Endothelial cell of umbilical vein (primary cell): ENCODE measurements around the gene PKN1. TPM values are rescaled to one million over a fixed set of nuclear protein-coding genes. Genes with fewer than 3 reads are reported as not detected.

ENCODE experiments used
- BruUV-seq: library from RNA; stranded (reverse); fragments of 400-500 nt; replicated peaks from 2 replicates; lab custom pipeline; 2021; lab: Mats Ljungman, UMichigan
- CTCF ChIA-PET: fragments of 300-600, 350-600 bp; sonication (Branson Sonifier 250); formaldehyde crosslinking; loops from one replicate; lab custom pipeline; 2021; ENCODE audit warnings: antibody characterized with exemption, inconsistent platforms; lab: Charles Lee
- POLR2A ChIA-PET: fragments of 300-600, 350-600 bp; sonication (Branson Sonifier 250); formaldehyde crosslinking; loops from one replicate; lab custom pipeline; 2021; ENCODE audit warnings: antibody characterized with exemption, inconsistent platforms; lab: Charles Lee
- DNase-seq: peaks from one replicate; pipeline ENCODE4 v3.0.0-alpha.2; 2011; ENCODE audit warnings: low read depth, low spot score
- FAIRE-seq: peaks from 2 replicates; lab custom pipeline; 2011; peaks lifted over from hg19 to GRCh38; lab: Jason Lieb, UNC
- H2AFZ ChIP-seq: 2 replicates; pipeline ENCODE4 v1.6.0; 2012; ENCODE audit warnings: low read depth, low read length, control low read depth, inconsistent platforms
- H3K27ac ChIP-seq: 2 replicates; pipeline ENCODE4 v1.5.1; 2011; ENCODE audit warnings: low read depth, mild to moderate bottlenecking, control low read depth, low read length, moderate library complexity; ENCODE audit not compliant: insufficient read depth
- H3K27me3 ChIP-seq, 2 experiments: 2 replicates each; pipeline versions ENCODE4 v1.6.0 to v1.6.1; 2011; ENCODE audit warnings: low read length in 2 of 2, mixed read lengths in 1 of 2; ENCODE audit not compliant: control insufficient read depth in 2 of 2, insufficient read depth in 2 of 2
- H3K36me3 ChIP-seq, 2 experiments: 2 replicates in 1 of 2; 3 replicates in 1 of 2; pipeline ENCODE4 v1.5.1; 2011; ENCODE audit warnings: low read length in 2 of 2, mild to moderate bottlenecking in 1 of 2, moderate library complexity in 1 of 2; ENCODE audit not compliant: control insufficient read depth in 2 of 2, insufficient read depth in 2 of 2; ENCODE audit errors: extremely low read depth in 1 of 2
- H3K4me1 ChIP-seq: 3 replicates; pipeline ENCODE4 v1.5.1; 2011; ENCODE audit warnings: mild to moderate bottlenecking, low read length; ENCODE audit not compliant: control insufficient read depth, insufficient read depth; ENCODE audit errors: extremely low read depth
- H3K4me2 ChIP-seq: 2 replicates; pipeline ENCODE4 v1.6.1; 2011; ENCODE audit warnings: low read length, control low read depth, mixed read lengths; ENCODE audit not compliant: insufficient read depth
- H3K4me3 ChIP-seq, 3 experiments: fragments of 200-600 bp in 1 of 3; sonication (generic), shearing (Covaris generic) in 1 of 3; replicated peaks in 1 of 3; 2 replicates each; pipeline ENCODE4 v1.5.1; 2011 to 2016; ENCODE audit warnings: control low read depth in 3 of 3, low read length in 3 of 3, mild to moderate bottlenecking in 2 of 3, inconsistent platforms in 1 of 3, low read depth in 1 of 3, moderate library complexity in 1 of 3; ENCODE audit not compliant: insufficient read depth in 1 of 3
- H3K79me2 ChIP-seq: 2 replicates; pipeline ENCODE4 v1.6.0; 2012; ENCODE audit warnings: low read length, inconsistent platforms; ENCODE audit not compliant: control insufficient read depth, insufficient read depth
- H3K9ac ChIP-seq: replicated peaks from 2 replicates; pipeline ENCODE3; 2011; ENCODE audit warnings: low read length, control low read depth; ENCODE audit not compliant: insufficient read depth; ENCODE audit errors: extremely low read depth
- H3K9me1 ChIP-seq: replicated peaks from 3 replicates; pipeline ENCODE4 v1.6.0; 2011; ENCODE audit warnings: mild to moderate bottlenecking, low read length; ENCODE audit not compliant: control insufficient read depth, insufficient read depth; ENCODE audit errors: extremely low read depth
- H3K9me3 ChIP-seq: replicated peaks from 2 replicates; pipeline ENCODE4 v1.5.1; 2012; ENCODE audit warnings: low read length, inconsistent platforms; ENCODE audit not compliant: control insufficient read depth, insufficient read depth
- H4K20me1 ChIP-seq: replicated peaks from 2 replicates; pipeline ENCODE3; 2011; ENCODE audit warnings: mild to moderate bottlenecking, low read length; ENCODE audit not compliant: control insufficient read depth, insufficient read depth; ENCODE audit errors: extremely low read depth
- EZH2 ChIP-seq: IDR thresholded peaks from 2 replicates; pipeline ENCODE4 v1.6.1; 2012; ENCODE audit warnings: borderline replicate concordance, low read depth, mild to moderate bottlenecking, moderate library complexity, low read length, inconsistent platforms; ENCODE audit not compliant: severe bottlenecking
- FOS ChIP-seq: IDR thresholded peaks from 2 replicates; pipeline ENCODE4 v1.6.1; 2011; ENCODE audit warnings: mild to moderate bottlenecking, low read length, moderate library complexity, borderline replicate concordance; ENCODE audit not compliant: insufficient read depth
- GATA2 ChIP-seq: IDR thresholded peaks from 2 replicates; pipeline ENCODE4 v1.7.0; 2011; ENCODE audit warnings: low read depth, mild to moderate bottlenecking, moderate library complexity, mixed read lengths, low read length; ENCODE audit not compliant: insufficient read length, insufficient read depth
- JUN ChIP-seq: IDR thresholded peaks from 2 replicates; pipeline ENCODE4 v1.6.1; 2011; ENCODE audit warnings: borderline replicate concordance, low read depth; ENCODE audit not compliant: insufficient read length, insufficient read depth
- POLR2A ChIP-seq: IDR thresholded peaks from 2 replicates; pipeline ENCODE4 v1.6.1; 2012; ENCODE audit warnings: low read depth, mild to moderate bottlenecking, control low read depth, low read length
- POLR2AphosphoS5 ChIP-seq: IDR thresholded peaks from 2 replicates; pipeline ENCODE4 v1.6.1; 2012; ENCODE audit warnings: low read depth, mild to moderate bottlenecking, control low read depth, low read length, moderate library complexity; ENCODE audit not compliant: insufficient read depth
- dilution Hi-C: fragments of 300-500 bp; cut with MboI; formaldehyde crosslinking; loops from one replicate; pipeline ENCODE4 v1.15.0; 2019; ENCODE audit warnings: low sequenced_read_pairs; ENCODE audit not compliant: extremely low pct_ligation_motif_present
- intact Hi-C: fragments of 100-400 bp; cut with micrococcal nuclease; formaldehyde crosslinking; loops from one replicate; pipeline ENCODE4 v1.10.0; 2022
- polyA plus RNA-seq, 4 experiments: library from polyadenylated mRNA; depleted of rRNA in 3 of 4; stranded (reverse) in 3 of 4; unstranded in 1 of 4; fragments of >200 nt; gene quantifications; 2 replicates each; pipeline versions ENCODE4 v1.2.1 to v1.2.3, GENCODE V29; 2011 to 2012; ENCODE audit warnings: missing spikeins in 1 of 4
- total RNA-seq: library from RNA; stranded (reverse); gene quantifications from 2 replicates; pipeline ENCODE4 v1.2.3, GENCODE V29; 2021
- TF ChIP-seq, protein P1 (sequence below): IDR thresholded peaks from 2 replicates; pipeline ENCODE4 v1.6.1; 2011; ENCODE audit not compliant: insufficient read depth, insufficient read length
- TF ChIP-seq, protein P2 (sequence below), 2 donors: IDR thresholded peaks; 1 replicate in 1 of 2; 2 replicates in 1 of 2; pipeline ENCODE4 v1.5.1; 2011; ENCODE audit warnings: low read length in 2 of 2, mild to moderate bottlenecking in 2 of 2, moderate library complexity in 2 of 2, control low read depth in 1 of 2, inconsistent platforms in 1 of 2, low read depth in 1 of 2; ENCODE audit not compliant: insufficient read depth in 1 of 2; ENCODE audit errors: extremely low read depth in 1 of 2

Gene PKN1
- total and polyA plus RNA-seq, 2 donors (not counting 3 experiments of a cell fraction or from before 2014, with no cell fraction given), result 148 to 302 TPM

DNA sequence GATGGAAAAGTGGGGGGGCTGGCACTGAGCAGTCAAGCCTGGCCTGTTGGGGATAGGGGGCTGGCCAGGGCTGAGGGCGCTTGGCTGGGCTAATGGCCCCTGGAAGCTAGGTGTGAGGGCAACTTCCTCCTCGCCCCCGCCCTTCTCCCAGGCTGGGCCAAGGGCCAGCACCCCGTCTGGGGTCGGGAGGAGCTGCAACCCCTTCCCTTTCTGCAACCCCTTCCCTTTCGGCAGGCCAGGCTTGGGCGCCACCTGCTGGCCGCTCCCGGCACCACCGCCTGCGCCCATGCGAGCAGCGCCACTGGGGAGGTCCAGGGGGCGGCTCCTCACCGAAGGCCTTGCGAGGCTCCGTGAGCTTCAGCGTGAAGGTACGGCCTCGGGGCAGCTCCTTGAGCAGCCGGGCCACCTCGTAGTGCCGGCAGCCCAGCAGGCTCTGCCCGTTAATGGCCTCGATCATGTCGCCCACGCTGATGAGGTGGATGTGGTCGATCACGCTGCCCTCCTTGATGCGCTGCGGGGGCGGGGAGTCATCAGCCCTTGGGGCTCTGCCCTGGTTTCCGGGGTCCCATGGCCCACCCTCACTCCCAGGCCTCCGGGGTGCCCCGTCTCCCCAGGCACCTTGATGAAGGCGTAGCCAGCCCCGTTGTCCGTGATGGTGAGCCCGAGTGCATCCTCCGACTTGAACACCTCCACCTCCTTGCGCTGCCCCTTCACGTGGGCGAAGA, 47.0 kb downstream of the PKN1 start:
- intact Hi-C loops, result loop anchor here (5.0 kb wide), 1 partner anchor 343 kb away; the partner anchor contains the start of gene ASF1B
- peak; percentile 86 for FAIRE-seq

DNA sequence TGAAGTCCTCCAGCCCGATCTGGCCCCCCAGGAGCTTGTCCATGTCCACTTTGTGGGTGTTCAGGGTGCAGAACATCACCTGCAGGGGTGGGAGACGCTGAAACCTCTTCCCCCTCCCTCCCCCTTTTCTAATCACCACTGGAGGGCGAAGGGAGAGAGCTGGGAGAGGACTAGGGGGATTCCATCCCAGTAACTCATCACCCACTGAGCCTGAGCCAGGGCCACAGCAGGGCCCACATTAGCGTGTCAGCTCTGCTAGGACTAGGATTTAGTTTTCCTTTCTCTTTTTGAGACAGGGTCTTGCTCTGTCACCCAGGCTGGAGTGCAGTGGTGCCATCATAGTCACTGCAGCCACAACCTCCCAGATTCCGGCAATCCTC, 47.6 kb downstream of the PKN1 start:
- H3K27ac ChIP-seq, result no peak overlapping the region
- no peak overlapping the region for H2AFZ ChIP-seq
- H3K4me3 ChIP-seq, result no peak overlapping the region
- H3K36me3 ChIP-seq, result peaks cover 3 to 19% of the 10 kb centered on the region in 2 experiments
- H4K20me1 ChIP-seq, result no peaks in the 10 kb centered on the region
- dilution Hi-C loops (no loop called here), intact Hi-C loops (no loop called here)
- DNase-seq (no peak), FAIRE-seq (no peak)
- ChIA-PET CTCF (interaction anchor here (1.8 to 4.1 kb wide), 4 partner anchors 8 to 37 kb away, joined by 5 to 12 read pairs (median 6); partner anchors contain the start of genes DNAJB1 and GIPC1), POLR2A (no interaction called here)
- H3K79me2 ChIP-seq, result no peaks in the 10 kb centered on the region
- TF ChIP-seq GATA2, result no peak
- TF ChIP-seq EZH2, result no peak
- no peak for TF ChIP-seq POLR2AphosphoS5
- no peak for TF ChIP-seq FOS
- TF ChIP-seq POLR2A, result no peak
- TF ChIP-seq, protein P1, sequence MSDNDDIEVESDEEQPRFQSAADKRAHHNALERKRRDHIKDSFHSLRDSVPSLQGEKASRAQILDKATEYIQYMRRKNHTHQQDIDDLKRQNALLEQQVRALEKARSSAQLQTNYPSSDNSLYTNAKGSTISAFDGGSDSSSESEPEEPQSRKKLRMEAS, result no peak
- TF ChIP-seq JUN, result no peak
- TF ChIP-seq, protein P2, sequence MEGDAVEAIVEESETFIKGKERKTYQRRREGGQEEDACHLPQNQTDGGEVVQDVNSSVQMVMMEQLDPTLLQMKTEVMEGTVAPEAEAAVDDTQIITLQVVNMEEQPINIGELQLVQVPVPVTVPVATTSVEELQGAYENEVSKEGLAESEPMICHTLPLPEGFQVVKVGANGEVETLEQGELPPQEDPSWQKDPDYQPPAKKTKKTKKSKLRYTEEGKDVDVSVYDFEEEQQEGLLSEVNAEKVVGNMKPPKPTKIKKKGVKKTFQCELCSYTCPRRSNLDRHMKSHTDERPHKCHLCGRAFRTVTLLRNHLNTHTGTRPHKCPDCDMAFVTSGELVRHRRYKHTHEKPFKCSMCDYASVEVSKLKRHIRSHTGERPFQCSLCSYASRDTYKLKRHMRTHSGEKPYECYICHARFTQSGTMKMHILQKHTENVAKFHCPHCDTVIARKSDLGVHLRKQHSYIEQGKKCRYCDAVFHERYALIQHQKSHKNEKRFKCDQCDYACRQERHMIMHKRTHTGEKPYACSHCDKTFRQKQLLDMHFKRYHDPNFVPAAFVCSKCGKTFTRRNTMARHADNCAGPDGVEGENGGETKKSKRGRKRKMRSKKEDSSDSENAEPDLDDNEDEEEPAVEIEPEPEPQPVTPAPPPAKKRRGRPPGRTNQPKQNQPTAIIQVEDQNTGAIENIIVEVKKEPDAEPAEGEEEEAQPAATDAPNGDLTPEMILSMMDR (IDR thresholded peaks at IDR 0.05; ENCODE audit: extremely low read depth in 1 of 2, insufficient read depth in 1 of 2, low read depth in 1 of 2, low read length in 2 of 2), result no peak
- H3K4me2 ChIP-seq, result no peak overlapping the region
- H3K9me3 ChIP-seq, result no peaks in the 10 kb centered on the region
- no TSS peak for BruUV-seq
- no peak overlapping the region for H3K9ac ChIP-seq
- H3K27me3 ChIP-seq, result no peaks in the 10 kb centered on the region
- H3K9me1 ChIP-seq, result no peaks in the 10 kb centered on the region
- peaks cover 4% of the 10 kb centered on the region for H3K4me1 ChIP-seq

More for the DNA sequence above, 47.0 kb downstream of the PKN1 start:
- TF ChIP-seq, protein P2 (IDR thresholded peaks at IDR 0.05; ENCODE audit: extremely low read depth in 1 of 2, insufficient read depth in 1 of 2, low read depth in 1 of 2, low read length in 2 of 2), result peak; percentile 88 to 97
- TF ChIP-seq JUN, result no peak
- no peaks in the 10 kb centered on the region for H4K20me1 ChIP-seq
- no peak for DNase-seq
- no TSS peak for BruUV-seq
- H3K27ac ChIP-seq, result no peak overlapping the region
- dilution Hi-C loops, result no loop called here
- peaks cover 3 to 19% of the 10 kb centered on the region in 2 experiments for H3K36me3 ChIP-seq
- no peaks in the 10 kb centered on the region for H3K9me1 ChIP-seq
- ChIA-PET POLR2A (no interaction called here), CTCF (interaction anchor here (0.5 to 4.1 kb wide), 9 partner anchors 8 to 343 kb away, joined by 3 to 12 read pairs (median 5); partner anchors contain the start of genes ASF1B, DNAJB1 and GIPC1)
- H3K79me2 ChIP-seq, result no peaks in the 10 kb centered on the region
- no peak overlapping the region for H3K4me2 ChIP-seq
- no peaks in the 10 kb centered on the region for H3K27me3 ChIP-seq
- no peak overlapping the region for H2AFZ ChIP-seq
- H3K9me3 ChIP-seq, result no peaks in the 10 kb centered on the region
- H3K4me3 ChIP-seq, result no peak overlapping the region
- H3K4me1 ChIP-seq, result peaks cover 9% of the 10 kb centered on the region
- H3K9ac ChIP-seq, result no peak overlapping the region
